Measurements from ENCODE around the gene MTOR.
A peak's percentile ranks its signal among the peaks of the same experiment; 100 is the strongest.
"Not testable (repeated sequence)": the region's sequence is repeated elsewhere in the genome, so short reads cannot be mapped to it uniquely, and the experiment has no call there.

The MTOR gene

GRCh38 chr1:11130406-11130805 is 131.9 kb downstream of the MTOR start:
- no peak overlapping the region for H3K27ac ChIP-seq
- DNase-seq (ENCODE audit: low read depth, low spot score) = no peak

- no peak overlapping the region for H3K27ac ChIP-seq
- DNase-seq (ENCODE audit: low read depth, low spot score) = no peak
Measured at GRCh38 chr1:11129649-11130390, 132.5 kb downstream of the MTOR start.

- no peak for DNase-seq (ENCODE audit: low read depth, low spot score)
- no peak overlapping the region for H3K27ac ChIP-seq
Measured at GRCh38 chr1:11126569-11126968, 135.8 kb downstream of the MTOR start.

GRCh38 chr1:11125931-11126330 is 136.4 kb downstream of the MTOR start:
- no peak overlapping the region for H3K27ac ChIP-seq

GRCh38 chr1:11124965-11125364 is 137.4 kb downstream of the MTOR start:
- no peak for DNase-seq (ENCODE audit: low read depth, low spot score)
- no peak overlapping the region for H3K27ac ChIP-seq

More at GRCh38 chr1:11125931-11126330, 136.4 kb downstream of the MTOR start:
- no peak for DNase-seq (ENCODE audit: low read depth, low spot score)

GRCh38 chr1:11116318-11116717 is 146.0 kb downstream of the MTOR start:
- no peak for DNase-seq (ENCODE audit: low read depth, low spot score)
- H3K27ac ChIP-seq = no peak overlapping the region

- no peak for DNase-seq (ENCODE audit: low read depth, low spot score)
- no peak overlapping the region for H3K27ac ChIP-seq
Measured at GRCh38 chr1:11114966-11115365, 147.4 kb downstream of the MTOR start.

GRCh38 chr1:11109047-11109760 is 153.1 kb downstream of the MTOR start:
- no peak for DNase-seq (ENCODE audit: low read depth, low spot score)
- H3K27ac ChIP-seq = no peak overlapping the region

GRCh38 chr1:11107599-11107998 is 154.8 kb downstream of the MTOR start:
- no peak overlapping the region for H3K27ac ChIP-seq
- DNase-seq (ENCODE audit: low read depth, low spot score) = no peak

- DNase-seq (ENCODE audit: low read depth, low spot score) = no peak
- no peak overlapping the region for H3K27ac ChIP-seq
Measured at GRCh38 chr1:11105586-11105985, 156.8 kb downstream of the MTOR start.

- DNase-seq (ENCODE audit: low read depth, low spot score) = no peak
Measured at GRCh38 chr1:11101347-11101746, 161.0 kb downstream of the MTOR start.

GRCh38 chr1:11100806-11101205 is 161.5 kb downstream of the MTOR start:
- not testable (repeated sequence) for DNase-seq (ENCODE audit: low read depth, low spot score); H3K27ac ChIP-seq

More at GRCh38 chr1:11101347-11101746, 161.0 kb downstream of the MTOR start:
- H3K27ac ChIP-seq = no peak overlapping the region

GRCh38 chr1:11100149-11100493 is 162.2 kb downstream of the MTOR start:
- peak overlapping the region; percentile 69 for H3K27ac ChIP-seq
- no peak for DNase-seq (ENCODE audit: low read depth, low spot score)

- peak; percentile 27 for DNase-seq (ENCODE audit: low read depth, low spot score)
- peak within 1 kb of the TSS; percentile 69 for H3K27ac ChIP-seq
Measured at GRCh38 chr1:11099310-11100148, 162.8 kb downstream of the MTOR start, which contains the start of gene EXOSC10. EXOSC10 (minus strand) TSS chr1:11099869; CDS start chr1:11099831, 38 bp downstream.

- peak overlapping the region; percentile 69 for H3K27ac ChIP-seq
- no peak for DNase-seq (ENCODE audit: low read depth, low spot score)
Measured at GRCh38 chr1:11098931-11099309, 163.4 kb downstream of the MTOR start.

- not testable (repeated sequence) for DNase-seq (ENCODE audit: low read depth, low spot score); H3K27ac ChIP-seq
Measured at GRCh38 chr1:11083784-11084183, 178.6 kb downstream of the MTOR start.

GRCh38 chr1:11080931-11081330 is 181.4 kb downstream of the MTOR start:
- no peak overlapping the region for H3K27ac ChIP-seq
- no peak for DNase-seq (ENCODE audit: low read depth, low spot score)

- no peak for DNase-seq (ENCODE audit: low read depth, low spot score)
- no peak overlapping the region for H3K27ac ChIP-seq
Measured at GRCh38 chr1:11078631-11079030, 183.7 kb downstream of the MTOR start.

- not testable (repeated sequence) for H3K27ac ChIP-seq; DNase-seq (ENCODE audit: low read depth, low spot score)
Measured at GRCh38 chr1:11073398-11073797, 189.0 kb downstream of the MTOR start.

- no peak for DNase-seq (ENCODE audit: low read depth, low spot score)
- no peak overlapping the region for H3K27ac ChIP-seq
Measured at GRCh38 chr1:11072216-11072917, 190.0 kb downstream of the MTOR start.
